Superior temporal gyrus (tissue), 1 donor: ENCODE results near the gene EHMT1.

Experiments used
- DNase-seq: peaks from one replicate; pipeline ENCODE4 v3.0.0-alpha.2; 2016; ENCODE audit errors: extremely low spot score

Gene EHMT1

DNA sequence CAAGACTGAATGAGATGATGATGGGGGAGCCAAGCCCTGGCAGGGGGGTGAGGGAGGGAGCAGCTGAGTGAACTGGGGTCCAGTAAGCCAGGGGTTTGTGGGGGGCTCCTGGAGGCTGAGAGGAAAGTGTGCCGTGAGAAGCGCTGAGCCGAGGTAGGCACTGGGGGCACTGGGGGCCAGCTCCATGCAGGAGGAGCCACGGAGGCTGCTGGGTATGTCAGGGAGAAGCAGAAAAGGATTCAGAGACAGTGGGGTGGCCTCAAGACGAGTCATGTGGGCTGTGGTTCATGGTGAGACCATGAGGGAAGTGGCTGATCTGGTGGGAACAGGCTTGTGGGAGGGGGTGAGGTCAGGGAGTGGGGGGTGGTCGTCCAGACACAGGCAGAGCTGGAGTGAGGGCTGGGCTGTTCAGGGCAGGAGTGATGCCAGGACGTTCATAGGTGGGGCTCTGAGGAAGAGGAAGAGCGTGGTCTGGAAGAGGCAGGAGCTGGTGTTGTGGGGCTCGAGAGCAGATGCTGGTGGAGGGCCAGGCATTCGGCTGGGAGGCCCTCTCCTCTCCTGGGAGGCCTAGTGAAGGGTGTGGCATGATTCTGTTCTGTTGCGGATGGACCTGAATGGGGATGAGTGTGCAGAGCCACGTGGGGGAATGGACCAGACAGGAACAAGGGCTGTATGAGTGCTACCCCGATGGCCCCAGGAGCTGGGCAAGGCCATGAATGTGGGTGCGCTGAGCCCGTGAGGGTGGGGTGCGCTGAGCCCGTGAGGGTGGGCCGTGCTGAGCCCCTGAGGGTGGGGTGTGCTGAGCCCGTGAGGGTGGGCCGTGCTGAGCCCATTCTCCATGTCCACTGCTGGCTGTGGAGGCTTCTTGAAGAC is 166.1 kb downstream of the EHMT1 start:
- DNase-seq, result no peak

DNA sequence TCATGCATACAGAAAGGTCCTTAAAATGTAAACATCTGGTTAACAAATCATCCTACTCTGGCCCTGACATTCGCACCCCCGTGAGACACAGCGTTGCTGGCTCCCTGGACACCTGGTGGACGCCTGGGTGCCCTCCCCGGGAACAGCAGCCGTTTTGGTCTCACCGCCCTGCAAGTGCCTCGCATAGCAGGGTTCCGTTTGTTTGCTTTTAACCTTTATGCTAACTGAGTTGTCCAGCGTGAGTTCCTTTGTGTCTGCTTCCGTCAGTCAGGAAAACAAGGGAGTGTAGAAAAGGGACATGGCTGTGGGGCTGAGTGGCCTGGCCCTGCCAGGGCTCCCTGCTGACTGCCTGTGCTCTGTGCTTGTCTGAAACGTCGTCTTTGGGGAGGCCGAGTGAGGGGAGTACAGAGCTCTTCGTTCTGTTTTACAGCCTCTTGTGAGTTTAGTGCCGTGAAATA is 166.9 kb downstream of the EHMT1 start:
- DNase-seq, result no peak

- DNase-seq, result no peak
Measured at GRCh38 chr9:137786511-137786920, 167.7 kb downstream of the EHMT1 start.

GRCh38 chr9:137787381-137787780 is 168.6 kb downstream of the EHMT1 start:
- no peak for DNase-seq

DNA sequence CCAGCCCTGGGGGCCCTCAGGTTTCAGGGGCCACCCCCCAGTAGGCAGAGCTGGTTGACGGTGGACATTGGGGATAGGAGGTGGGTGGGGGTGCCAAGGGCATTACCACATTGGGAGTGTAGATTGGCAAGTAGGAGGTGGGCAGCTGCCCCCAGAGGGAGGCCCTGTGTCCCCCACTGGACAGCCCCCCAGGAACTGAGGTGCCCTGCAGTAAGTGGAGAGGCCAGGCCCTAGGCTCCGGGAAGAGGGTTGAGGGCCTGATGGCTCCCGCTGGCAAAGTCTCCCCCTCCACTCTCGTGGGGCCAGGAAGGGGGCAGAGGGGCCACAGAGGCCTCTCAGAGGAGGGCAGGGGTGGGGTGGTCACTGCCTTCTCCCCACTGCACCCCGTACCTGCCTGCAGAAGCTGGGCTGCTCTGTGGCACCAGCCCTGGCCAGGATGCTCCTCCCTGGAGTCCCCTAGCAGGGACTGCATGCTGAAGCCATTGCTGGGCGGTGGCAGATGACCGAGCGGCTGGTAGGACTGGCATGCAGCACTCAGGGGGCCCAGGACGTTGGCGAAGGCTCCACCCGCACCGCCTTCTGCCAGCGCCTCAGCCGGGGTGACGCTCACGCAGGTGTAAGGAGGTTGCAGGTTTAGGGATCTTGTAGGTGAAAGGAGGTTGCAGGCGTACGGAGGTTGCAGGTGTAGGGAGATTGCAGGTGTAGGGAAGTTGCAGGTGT is 169.1 kb downstream of the EHMT1 start:
- DNase-seq, result no peak

- no peak for DNase-seq
Measured at GRCh38 chr9:137788561-137789294, 169.9 kb downstream of the EHMT1 start.

DNA sequence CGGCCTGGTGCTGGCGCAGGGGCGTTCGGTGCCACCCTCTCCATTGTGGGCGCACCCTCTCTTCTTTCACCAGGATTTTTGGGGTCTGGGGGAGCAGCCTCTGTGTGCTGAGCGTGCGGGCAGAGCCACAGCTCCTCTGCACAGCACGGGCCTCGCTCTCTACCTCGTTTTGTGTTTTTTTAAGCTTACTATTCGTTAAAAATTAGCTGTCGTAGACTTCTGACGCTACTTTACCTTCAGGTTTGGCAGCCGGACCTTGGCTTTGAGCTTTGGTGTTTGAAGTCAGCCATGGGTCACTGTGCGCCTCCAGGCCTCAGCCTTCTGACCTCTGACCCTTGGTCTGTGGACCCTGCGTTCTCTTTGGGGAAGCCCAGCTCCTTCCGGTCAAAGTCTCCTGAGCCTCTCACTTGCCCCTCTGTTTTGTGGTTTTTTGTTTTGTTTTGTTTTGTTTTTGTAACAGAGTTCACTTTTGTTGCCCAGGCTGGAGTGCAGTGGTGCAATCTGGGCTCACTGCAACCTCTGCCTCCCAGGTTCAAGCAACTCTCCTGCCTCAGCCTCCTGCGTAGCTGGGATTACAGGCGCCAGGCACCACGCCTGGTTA is 170.6 kb downstream of the EHMT1 start:
- DNase-seq, result no peak

- DNase-seq, result no peak
Measured at GRCh38 chr9:137791947-137792346, 173.1 kb downstream of the EHMT1 start.

DNA sequence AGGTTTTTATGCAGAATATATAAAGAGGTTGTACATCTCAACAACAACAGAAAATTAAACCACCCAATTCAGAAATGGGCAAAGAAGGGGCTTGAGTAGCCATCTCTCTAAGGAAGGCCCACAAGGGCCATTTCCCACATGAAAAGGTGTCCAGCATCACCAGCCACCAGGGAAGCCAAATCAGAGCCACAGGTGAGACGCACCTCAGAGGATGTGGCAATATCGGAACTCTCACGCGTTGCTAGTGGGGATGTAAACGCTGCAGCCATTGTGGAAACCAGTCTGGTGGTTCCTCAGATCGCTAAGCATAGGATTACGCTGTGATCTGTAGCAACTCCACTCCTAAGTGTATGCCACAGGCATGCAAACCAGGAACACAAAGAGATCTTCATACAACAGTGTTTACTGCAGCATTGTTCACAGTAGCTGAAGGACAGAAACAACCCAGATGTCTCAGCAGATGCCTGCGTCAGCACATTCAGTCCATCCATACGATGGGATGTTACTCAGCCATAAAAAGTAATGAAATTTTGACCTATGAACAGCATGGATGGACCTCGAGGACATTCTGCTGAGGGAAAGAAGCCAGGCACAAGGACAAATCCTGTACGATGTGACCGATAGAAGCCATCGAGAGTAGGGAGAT is 174.5 kb downstream of the EHMT1 start:
- peak; percentile 74 for DNase-seq

DNA sequence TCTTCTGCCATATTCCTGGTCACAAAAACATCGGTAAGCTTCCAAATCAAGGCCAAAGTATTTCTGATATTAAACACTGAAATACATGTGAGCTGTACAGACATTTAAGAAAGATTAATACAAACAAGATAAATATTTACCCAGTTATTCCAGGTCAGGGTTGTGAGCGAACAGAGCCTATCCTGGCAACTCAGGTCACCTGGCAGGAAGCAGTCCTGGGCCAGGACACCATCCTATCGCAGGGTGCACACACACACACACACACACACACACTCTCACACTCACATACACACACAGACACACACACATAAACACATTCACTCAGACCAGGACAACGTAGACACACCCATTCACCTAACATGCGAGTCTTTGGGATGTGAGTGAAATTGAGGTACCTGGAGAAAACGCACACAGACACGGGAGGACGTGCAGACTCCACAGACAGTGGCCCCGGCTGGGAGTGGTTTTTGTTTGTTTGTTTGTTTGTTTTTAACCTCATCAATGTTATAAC is 176.4 kb downstream of the EHMT1 start:
- DNase-seq, result no peak

- DNase-seq, result no peak
Measured at GRCh38 chr9:137797206-137798120, 178.7 kb downstream of the EHMT1 start.

DNA sequence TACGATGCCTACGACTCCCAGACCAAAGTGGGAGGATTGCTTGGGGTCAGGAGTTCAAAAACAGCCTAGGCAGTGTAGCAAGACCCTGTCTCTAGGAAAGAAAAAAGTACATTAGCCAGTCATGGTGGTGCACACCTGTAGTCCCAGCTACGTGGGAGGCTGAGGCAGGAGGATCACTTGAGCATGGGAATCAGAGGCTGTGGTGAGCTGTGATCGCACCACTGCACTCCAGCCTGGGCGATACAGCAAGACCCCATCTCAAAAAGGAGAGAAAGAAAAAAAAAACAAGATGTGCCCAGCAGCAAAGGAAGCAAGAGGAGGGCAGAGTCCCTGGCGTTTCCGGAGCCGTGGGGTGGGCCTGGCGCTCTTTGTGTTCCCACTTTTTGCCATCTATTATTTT is 179.3 kb downstream of the EHMT1 start:
- DNase-seq, result no peak

DNA sequence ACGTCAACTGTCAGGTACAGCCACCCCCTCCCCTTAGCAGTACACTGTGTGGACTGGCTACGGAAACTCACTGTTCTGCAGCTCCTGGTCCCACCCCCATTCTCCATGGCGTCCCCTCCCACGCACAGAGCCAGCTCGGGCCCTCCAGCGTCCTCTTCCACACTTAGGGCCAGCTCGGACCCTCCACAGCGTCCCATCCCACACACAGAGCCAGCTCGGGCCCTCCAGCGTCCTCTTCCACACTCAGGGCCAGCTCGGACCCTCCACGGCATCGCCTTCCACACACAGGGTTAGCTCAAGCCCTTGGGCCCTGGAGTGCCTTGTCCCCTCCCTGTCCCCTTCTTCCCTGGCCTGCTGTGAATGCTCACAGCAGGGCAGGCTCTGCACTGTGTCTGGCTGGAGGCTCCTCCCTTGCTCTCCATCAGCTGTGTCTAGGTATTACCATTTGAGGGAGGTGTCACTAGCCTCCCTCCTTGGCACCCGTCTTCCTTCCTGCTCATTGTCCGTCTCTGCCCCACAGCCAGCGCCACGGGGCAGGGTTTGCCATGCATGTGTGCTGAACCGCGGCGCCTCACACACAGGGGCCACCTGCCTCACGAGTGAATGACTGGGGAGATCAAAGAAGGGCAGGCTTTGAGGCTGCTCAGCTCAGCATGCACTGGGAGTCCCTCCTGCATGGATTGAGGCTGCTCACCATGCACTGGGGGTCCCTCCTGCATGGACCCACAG is 180.3 kb downstream of the EHMT1 start:
- no peak for DNase-seq

- no peak for DNase-seq
Measured at GRCh38 chr9:137799630-137799983, 180.8 kb downstream of the EHMT1 start.

DNA sequence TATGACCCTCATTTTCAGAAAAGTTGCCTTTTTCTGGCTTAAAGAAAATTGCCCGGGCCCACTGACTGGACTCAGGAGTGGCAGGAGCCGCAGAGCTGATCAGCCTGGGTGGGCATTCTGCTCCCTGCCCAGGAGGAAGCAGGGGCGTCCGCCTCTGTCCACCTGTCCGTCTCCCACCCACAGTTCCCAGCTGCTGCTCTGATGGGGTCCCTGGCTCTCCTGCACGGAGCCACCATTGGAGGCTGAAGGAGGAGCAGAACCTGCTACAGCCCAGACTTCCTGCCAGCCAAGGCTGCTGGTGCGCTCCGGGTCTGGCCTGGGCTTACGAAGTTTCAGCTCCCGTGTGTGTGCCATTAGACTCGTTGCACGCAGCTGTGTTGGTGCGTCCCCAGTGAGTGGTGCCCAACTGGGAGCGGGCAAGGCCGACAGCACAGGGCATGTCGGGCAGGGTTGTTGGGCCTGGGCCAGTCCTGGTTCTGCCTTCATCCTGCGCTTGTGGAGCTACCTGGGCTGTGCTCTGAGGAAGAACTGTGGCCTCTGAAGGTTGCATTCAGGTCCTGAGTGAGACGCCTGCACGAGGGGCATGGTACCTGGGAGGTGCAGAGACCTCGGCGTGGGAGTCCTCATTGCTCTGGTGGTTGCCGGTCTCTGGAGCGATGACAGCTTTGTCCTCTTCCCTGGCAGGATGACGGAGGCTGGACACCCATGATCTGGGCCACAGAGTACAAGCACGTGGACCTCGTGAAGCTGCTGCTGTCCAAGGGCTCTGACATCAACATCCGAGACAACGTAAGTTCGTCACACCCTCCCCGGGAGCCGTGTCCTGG is 181.6 kb downstream of the EHMT1 start:
- DNase-seq, result no peak

GRCh38 chr9:137801023-137801319 is 182.2 kb downstream of the EHMT1 start:
- DNase-seq, result no peak

DNA sequence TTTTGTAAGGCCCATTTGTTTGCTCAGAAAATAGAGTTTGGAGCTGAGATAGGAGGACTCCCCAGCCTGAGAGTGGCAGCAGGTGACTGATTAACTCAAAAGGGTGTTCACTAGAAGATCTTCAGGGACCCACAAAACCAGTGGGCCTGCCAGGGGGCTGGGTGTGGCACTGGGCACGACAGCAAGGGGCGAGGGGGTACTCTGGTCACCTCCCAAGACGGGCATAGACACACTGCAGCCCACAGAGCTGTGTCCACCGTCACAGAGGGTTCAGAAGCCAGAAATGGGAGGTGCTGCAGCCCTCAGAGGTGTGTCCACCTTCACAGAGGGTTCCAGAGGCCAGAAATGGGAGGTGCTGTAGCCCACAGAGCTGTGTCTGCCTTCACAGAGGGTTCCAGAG is 183.2 kb downstream of the EHMT1 start:
- DNase-seq, result no peak

DNA sequence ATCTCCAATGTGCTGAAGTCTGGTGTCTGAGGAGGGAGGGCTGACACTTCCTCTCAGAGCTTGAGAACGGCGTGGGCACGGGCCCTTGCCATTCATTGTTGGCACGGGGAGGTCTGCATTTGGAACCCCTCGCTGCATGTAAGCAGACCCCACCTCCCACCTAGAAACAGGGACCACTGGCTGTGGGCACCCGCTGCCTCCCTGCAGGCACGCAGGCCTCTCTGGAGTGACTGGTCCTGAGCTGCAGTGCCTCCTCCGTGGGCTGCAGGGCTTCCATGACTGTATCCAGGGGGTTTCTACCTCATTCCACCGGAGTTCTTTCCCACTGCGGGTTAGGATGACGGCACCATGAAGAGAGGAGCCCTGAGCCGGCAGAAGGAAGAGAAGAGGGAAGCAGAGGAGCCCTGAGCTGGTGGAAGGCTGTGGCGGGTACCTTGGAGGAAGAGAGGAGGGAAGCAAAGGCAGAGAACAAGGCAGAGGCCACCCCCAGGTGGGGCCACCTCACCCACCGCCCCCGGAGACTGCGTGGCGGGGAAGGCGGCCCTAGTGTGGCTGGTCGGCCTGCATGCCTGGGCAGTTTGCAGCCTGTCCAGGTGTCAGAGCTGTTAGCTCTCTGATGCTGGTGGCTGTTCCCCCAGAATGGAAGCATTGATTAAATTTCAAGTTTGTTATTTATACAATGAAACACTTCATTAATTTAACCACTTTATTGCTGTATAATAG is 183.9 kb downstream of the EHMT1 start:
- DNase-seq, result no peak
